Endodermal cell (in vitro differentiated cells): Measurements from ENCODE around the gene TRAF3IP1. TPM values are rescaled to one million over a fixed set of nuclear protein-coding genes. Genes with fewer than 3 reads are reported as not detected.
"Not testable (repeated sequence)": the region's sequence is repeated elsewhere in the genome, so short reads cannot be mapped to it uniquely, and the experiment has no call there.

Source experiments
- DNase-seq: peaks from one replicate; pipeline ENCODE4 v3.0.0-alpha.2; 2017
- H3K27ac ChIP-seq: 2 replicates; pipeline ENCODE4 v1.5.1; 2013; ENCODE audit warnings: mild to moderate bottlenecking, low read depth, low read length, moderate library complexity
- H3K27me3 ChIP-seq: 2 replicates; pipeline ENCODE4 v1.6.1; 2013; ENCODE audit warnings: mild to moderate bottlenecking, low read length, moderate library complexity; ENCODE audit not compliant: insufficient read depth, control insufficient read depth, poor library complexity, severe bottlenecking
- H3K36me3 ChIP-seq: 2 replicates; pipeline ENCODE4 v1.7.0; 2013; ENCODE audit warnings: mild to moderate bottlenecking, low read length, moderate library complexity; ENCODE audit not compliant: control insufficient read depth, insufficient read depth
- H3K4me1 ChIP-seq: one replicate; pipeline ENCODE4 v1.7.0; 2013; ENCODE audit warnings: low read length; ENCODE audit not compliant: control insufficient read depth, insufficient read depth
- H3K4me3 ChIP-seq: 2 replicates; pipeline ENCODE4 v1.5.1; 2013; ENCODE audit warnings: mild to moderate bottlenecking, low read length, moderate library complexity
- H3K9ac ChIP-seq: 2 replicates; pipeline ENCODE4 v1.6.1; 2013; ENCODE audit warnings: mild to moderate bottlenecking, low read length, moderate library complexity; ENCODE audit not compliant: poor library complexity, severe bottlenecking; ENCODE audit errors: extremely low read depth
- H3K9me3 ChIP-seq: 2 replicates; pipeline ENCODE4 v1.6.1; 2013; ENCODE audit warnings: mild to moderate bottlenecking, low read length, moderate library complexity; ENCODE audit not compliant: control insufficient read depth
- H3K27ac Mint-ChIP-seq: 2 replicates; pipeline ENCODE4 v1.8.0; 2020; ENCODE audit warnings: mixed read lengths
- H3K27me3 Mint-ChIP-seq: 2 replicates; pipeline ENCODE4 v1.8.0; 2021; ENCODE audit warnings: mild to moderate bottlenecking, mixed read lengths; ENCODE audit not compliant: insufficient read depth
- H3K36me3 Mint-ChIP-seq: 2 replicates; pipeline ENCODE4 v1.8.0; 2020; ENCODE audit warnings: low read depth, mixed read lengths
- H3K4me1 Mint-ChIP-seq: 2 replicates; pipeline ENCODE4 v1.8.0; 2020; ENCODE audit warnings: mixed read lengths
- H3K4me3 Mint-ChIP-seq: 2 replicates; pipeline ENCODE4 v1.8.0; 2020; ENCODE audit warnings: mild to moderate bottlenecking, moderate library complexity, mixed read lengths
- H3K9me3 Mint-ChIP-seq: 2 replicates; pipeline ENCODE4 v1.8.0; 2020; ENCODE audit warnings: mild to moderate bottlenecking, mixed read lengths
- CTCF ChIP-seq: fragments of 200-600 bp; sonication (generic); conservative IDR thresholded peaks from 2 replicates; pipeline ENCODE4 v1.5.0; 2021; ENCODE audit warnings: antibody characterized with exemption, mild to moderate bottlenecking
- WGBS, 2 experiments: methylation state at CpG; one replicate each; pipeline versions ENCODE4 v1.1.5 to v1.1.7; 2013; ENCODE audit warnings: missing lambda C conversion rate in 2 of 2, mixed read lengths in 1 of 2; ENCODE audit not compliant: insufficient coverage in 1 of 2, insufficient read length in 1 of 2; 5-methylcytosine and 5-hydroxymethylcytosine counted together
- total RNA-seq, 2 donors: library from RNA; stranded (reverse); fragmentation: NEBNext Ultra II Directional in 1 of 2; extraction: Animal tissue kit (Norgen Biotek cat#: 25700) in 1 of 2; gene quantifications; 2 replicates in 1 of 2; 3 replicates in 1 of 2; pipeline ENCODE4 v1.2.1, GENCODE V29; 2021

TRAF3IP1 gene
- total RNA-seq, 2 donors from 2014 or later: 21.9 to 28.3 TPM

GRCh38 chr2:238441262-238442114 lies 121.2 kb downstream of the TRAF3IP1 start:
- WGBS, 2 experiments: 95% methylated on average over 10 to 17 of the region's 17 CpGs

GRCh38 chr2:238442257-238442656 lies 121.9 kb downstream of the TRAF3IP1 start:
- H3K4me3 ChIP-seq, H3K9me3 Mint-ChIP-seq, DNase-seq, H3K9ac ChIP-seq, H3K27ac Mint-ChIP-seq, H3K27me3 ChIP-seq, H3K4me3 Mint-ChIP-seq, H3K9me3 ChIP-seq, H3K4me1 Mint-ChIP-seq, H3K27ac ChIP-seq, H3K27me3 Mint-ChIP-seq, H3K4me1 ChIP-seq: not testable (repeated sequence)
- WGBS, 2 experiments: 90 to 100% methylated on average over 1 to 6 of the region's 6 CpGs
- peaks cover 50% of the 10 kb centered on the region for H3K36me3 Mint-ChIP-seq
- peaks cover 72% of the 10 kb centered on the region for H3K36me3 ChIP-seq

More at GRCh38 chr2:238441262-238442114, 121.2 kb downstream of the TRAF3IP1 start:
- no peak for TF ChIP-seq CTCF
- no peak overlapping the region for H3K9ac ChIP-seq
- Mint-ChIP-seq H3K27ac (no peak overlapping the region), H3K27me3 (no peaks in the 10 kb centered on the region), H3K4me3 (no peak overlapping the region), H3K4me1 (no peaks in the 10 kb centered on the region), H3K36me3 (peaks cover 50% of the 10 kb centered on the region), H3K9me3 (no peaks in the 10 kb centered on the region)
- H3K27ac ChIP-seq: peak overlapping the region; percentile 66
- H3K9me3 ChIP-seq: no peaks in the 10 kb centered on the region
- no peak overlapping the region for H3K4me3 ChIP-seq
- peaks cover 72% of the 10 kb centered on the region for H3K36me3 ChIP-seq
- H3K27me3 ChIP-seq: no peaks in the 10 kb centered on the region
- no peak for DNase-seq
- no peaks in the 10 kb centered on the region for H3K4me1 ChIP-seq

- Histone ChIP-seq H3K4me3 (no peak overlapping the region), H3K9me3 (no peaks in the 10 kb centered on the region), H3K9ac (no peak overlapping the region), H3K36me3 (peaks cover 74% of the 10 kb centered on the region), H3K27me3 (no peaks in the 10 kb centered on the region), H3K4me1 (no peaks in the 10 kb centered on the region), H3K27ac (no peak overlapping the region)
- Mint-ChIP-seq H3K4me1 (no peaks in the 10 kb centered on the region), H3K27me3 (no peaks in the 10 kb centered on the region), H3K27ac (no peak overlapping the region), H3K9me3 (no peaks in the 10 kb centered on the region), H3K36me3 (peaks cover 45% of the 10 kb centered on the region), H3K4me3 (no peak overlapping the region)
- WGBS, 2 experiments: 95 to 96% methylated on average over 13 of the region's 13 CpGs
- TF ChIP-seq CTCF: no peak
- no peak for DNase-seq
Measured at GRCh38 chr2:238444242-238444641, 123.9 kb downstream of the TRAF3IP1 start.
